Measurements from ENCODE around the gene GATM. TPM values are rescaled to one million over a fixed set of nuclear protein-coding genes. Genes with fewer than 3 reads are reported as not detected.

Gene GATM
- total RNA-seq, 1 donor from 2014 or later, result 21.4 TPM

GRCh38 chr15:45326280-45326679, 52.1 kb downstream of the GATM start:
- peak overlapping the region; percentile 50 for H2AFZ ChIP-seq (replicated peaks)
- no peaks in the 10 kb centered on the region for H3F3A ChIP-seq (ENCODE audit: low read depth)
- no peaks in the 10 kb centered on the region for H3K36me3 Mint-ChIP-seq
- no peak overlapping the region for H3K27ac ChIP-seq
- H3K9me3 ChIP-seq (ENCODE audit: low read depth), result no peaks in the 10 kb centered on the region
- peak overlapping the region; percentile 72 for H3K4me3 Mint-ChIP-seq
- no peaks in the 10 kb centered on the region for H3K27me3 ChIP-seq
- H3K27me3 Mint-ChIP-seq (ENCODE audit: insufficient read depth, low read depth), result peaks cover 8% of the 10 kb centered on the region
- no peaks in the 10 kb centered on the region for H3K36me3 ChIP-seq
- H4K20me1 ChIP-seq (ENCODE audit: low read depth), result no peaks in the 10 kb centered on the region
- H3K79me2 ChIP-seq (ENCODE audit: low read depth), result no peaks in the 10 kb centered on the region
- peak overlapping the region; percentile 13 for H3K4me2 ChIP-seq
- H3K9ac ChIP-seq, result no peak overlapping the region
- peaks cover 32% of the 10 kb centered on the region for H3K4me1 Mint-ChIP-seq
- H3K27ac Mint-ChIP-seq, result peak overlapping the region; percentile 81
- no peak for TF ChIP-seq EZH2phosphoT487 (IDR thresholded peaks at IDR 0.05)
- no peak for TF ChIP-seq EZH2 (IDR thresholded peaks at IDR 0.05)
- TF ChIP-seq CTCF (IDR thresholded peaks at IDR 0.05), result no peak
- peaks cover 7% of the 10 kb centered on the region for H3K4me1 ChIP-seq
- DNase-seq (ENCODE audit: low spot score), result no peak
- no peak overlapping the region for H3K4me3 ChIP-seq
- H3K9me3 Mint-ChIP-seq, result no peaks in the 10 kb centered on the region

- Histone ChIP-seq H3K4me3 (no peak overlapping the region), H3K9ac (no peak overlapping the region), H3K27me3 (no peaks in the 10 kb centered on the region), H3K4me1 (no peaks in the 10 kb centered on the region), H4K20me1 (ENCODE audit: low read depth) (no peaks in the 10 kb centered on the region), H2AFZ (replicated peaks) (no peak overlapping the region), H3K9me3 (ENCODE audit: low read depth) (no peaks in the 10 kb centered on the region), H3K79me2 (ENCODE audit: low read depth) (no peaks in the 10 kb centered on the region), H3K4me2 (no peak overlapping the region), H3K27ac (no peak overlapping the region), H3F3A (ENCODE audit: low read depth) (no peaks in the 10 kb centered on the region), H3K36me3 (no peaks in the 10 kb centered on the region)
- no peaks in the 10 kb centered on the region for H3K36me3 Mint-ChIP-seq
- no peaks in the 10 kb centered on the region for H3K27me3 Mint-ChIP-seq (ENCODE audit: insufficient read depth, low read depth)
- no peaks in the 10 kb centered on the region for H3K9me3 Mint-ChIP-seq
- no peak overlapping the region for H3K27ac Mint-ChIP-seq
- no peak for DNase-seq (ENCODE audit: low spot score)
- no peak overlapping the region for H3K4me3 Mint-ChIP-seq
- peaks cover 3% of the 10 kb centered on the region for H3K4me1 Mint-ChIP-seq
- TF ChIP-seq EZH2phosphoT487 (IDR thresholded peaks at IDR 0.05), result no peak
- TF ChIP-seq CTCF (IDR thresholded peaks at IDR 0.05), result no peak
- no peak for TF ChIP-seq EZH2 (IDR thresholded peaks at IDR 0.05)
Observed at GRCh38 chr15:45320581-45321205, 57.7 kb downstream of the GATM start.

DNA sequence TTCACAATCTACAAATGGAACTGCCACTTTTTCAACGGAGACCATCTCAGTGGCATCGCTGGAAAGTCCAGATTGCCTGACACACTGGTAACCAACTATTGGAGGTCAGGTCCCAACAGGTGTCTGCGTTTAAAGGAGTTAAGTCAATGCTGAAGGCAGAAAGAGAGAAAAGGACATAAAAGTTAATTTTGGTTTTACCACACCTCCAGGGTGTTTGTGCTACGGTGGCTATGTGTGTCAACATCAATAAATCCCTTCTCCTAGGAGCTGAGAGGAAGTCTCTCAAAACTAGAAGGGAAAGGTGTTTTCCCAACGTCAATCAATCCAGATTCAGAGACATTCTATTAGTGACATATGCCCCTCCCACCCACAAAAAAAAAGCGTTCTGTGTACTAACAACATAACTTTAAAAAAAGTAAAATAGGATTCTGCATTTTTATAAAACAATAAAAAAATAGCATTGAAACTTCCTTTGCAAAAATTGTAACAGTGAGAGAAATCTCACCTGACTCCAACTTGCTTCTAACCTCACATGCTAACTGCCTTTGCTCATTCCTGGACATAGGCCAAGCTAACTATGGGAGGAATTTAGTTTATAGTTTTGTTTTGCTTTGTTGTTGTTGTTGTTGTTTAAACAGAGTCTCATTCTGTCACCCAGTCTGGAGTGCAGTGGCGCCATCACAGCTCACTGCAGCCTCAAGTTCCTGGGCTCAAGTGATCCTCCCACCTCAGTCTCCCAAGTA, 58.7 kb downstream of the GATM start:
- no peaks in the 10 kb centered on the region for H3K9me3 Mint-ChIP-seq

More for the DNA sequence above, 58.7 kb downstream of the GATM start:
- Histone ChIP-seq H3F3A (ENCODE audit: low read depth) (no peaks in the 10 kb centered on the region), H2AFZ (replicated peaks) (no peak overlapping the region), H3K4me3 (no peak overlapping the region), H3K79me2 (ENCODE audit: low read depth) (no peaks in the 10 kb centered on the region), H3K4me1 (no peaks in the 10 kb centered on the region), H3K27me3 (no peaks in the 10 kb centered on the region), H4K20me1 (ENCODE audit: low read depth) (no peaks in the 10 kb centered on the region), H3K36me3 (no peaks in the 10 kb centered on the region), H3K27ac (no peak overlapping the region), H3K4me2 (no peak overlapping the region), H3K9ac (no peak overlapping the region), H3K9me3 (ENCODE audit: low read depth) (no peaks in the 10 kb centered on the region)
- no peak overlapping the region for H3K27ac Mint-ChIP-seq
- DNase-seq (ENCODE audit: low spot score), result no peak
- TF ChIP-seq EZH2 (IDR thresholded peaks at IDR 0.05), result no peak
- TF ChIP-seq CTCF (IDR thresholded peaks at IDR 0.05), result no peak
- no peaks in the 10 kb centered on the region for H3K36me3 Mint-ChIP-seq
- no peak overlapping the region for H3K4me3 Mint-ChIP-seq
- H3K4me1 Mint-ChIP-seq, result no peaks in the 10 kb centered on the region
- no peaks in the 10 kb centered on the region for H3K27me3 Mint-ChIP-seq (ENCODE audit: insufficient read depth, low read depth)
